Astrocyte of the spinal cord (primary cell): ENCODE measurements around the gene FAM124A.
A peak's percentile ranks its signal among the peaks of the same experiment; 100 is the strongest.

Experiments used
- DNase-seq: peaks from one replicate; pipeline ENCODE4 v3.0.0; 2011; ENCODE audit warnings: low read depth, low spot score
- H3K4me3 ChIP-seq: 2 replicates; pipeline ENCODE4 v1.5.1; 2011; ENCODE audit warnings: low read depth, mild to moderate bottlenecking, low read length, moderate library complexity
- CTCF ChIP-seq: IDR thresholded peaks from 2 replicates; pipeline ENCODE4 v1.5.1; 2012; ENCODE audit warnings: low read depth, mild to moderate bottlenecking, low read length, inconsistent platforms
- in situ Hi-C: cut with HindIII; loops from 2 replicates; pipeline ENCODE4 v1.10.0; 2017; ENCODE audit warnings: low sequenced_read_pairs

The FAM124A gene

DNA sequence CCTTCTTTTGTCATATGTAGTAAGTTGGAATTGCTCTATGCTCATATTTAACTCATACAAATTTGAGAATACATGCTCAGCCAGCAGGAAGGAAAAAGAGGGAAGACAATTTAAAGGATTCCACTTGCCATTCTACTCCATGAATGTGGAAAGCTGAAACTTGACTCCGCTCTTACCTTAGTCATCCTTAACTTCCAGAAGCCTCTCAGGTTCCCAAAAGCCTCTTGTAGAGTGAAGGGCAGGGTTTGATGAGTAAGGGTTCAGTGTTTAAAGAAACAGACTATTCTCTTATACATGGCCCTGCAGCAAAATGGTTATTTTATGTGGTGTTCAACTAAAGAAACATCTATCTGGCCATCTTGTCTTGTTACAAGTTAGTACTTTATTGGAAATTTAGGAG, 27.1 kb downstream of the FAM124A start:
- no peak for TF ChIP-seq CTCF
- in situ Hi-C loops, result no loop called here
- no peak for DNase-seq
- no peak overlapping the region for H3K4me3 ChIP-seq

GRCh38 chr13:51249770-51250741, 27.9 kb downstream of the FAM124A start:
- in situ Hi-C loops, result no loop called here
- no peak overlapping the region for H3K4me3 ChIP-seq
- peak; percentile 48 for TF ChIP-seq CTCF
- DNase-seq, result no peak

- H3K4me3 ChIP-seq, result no peak overlapping the region
- in situ Hi-C loops, result no loop called here
- no peak for DNase-seq
- TF ChIP-seq CTCF, result no peak
Measured at GRCh38 chr13:51251480-51251879, 29.3 kb downstream of the FAM124A start.

- no peak for DNase-seq
- no peak for TF ChIP-seq CTCF
- in situ Hi-C loops, result no loop called here
- H3K4me3 ChIP-seq, result no peak overlapping the region
Measured at GRCh38 chr13:51252954-51253532, 30.8 kb downstream of the FAM124A start.

DNA sequence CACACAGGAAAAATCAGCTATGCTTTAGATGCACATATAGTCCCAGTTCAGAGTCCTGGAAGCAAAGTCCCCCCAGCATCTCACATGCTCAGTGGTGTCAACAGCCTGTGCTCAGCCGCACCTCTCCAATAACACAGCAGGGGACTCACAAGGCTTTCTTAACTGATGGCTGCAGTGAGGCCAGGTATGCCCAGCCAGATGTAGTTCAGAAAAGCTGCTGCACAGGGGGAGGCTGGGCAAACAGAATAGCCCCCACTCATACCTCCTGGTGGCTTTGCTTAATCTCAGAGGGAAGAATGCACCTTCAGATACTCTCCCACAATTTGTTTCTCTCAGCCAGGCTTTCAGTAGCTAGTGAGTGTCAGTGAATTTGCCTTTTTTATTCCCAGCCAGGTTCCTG, 33.4 kb downstream of the FAM124A start:
- no peak for DNase-seq
- in situ Hi-C loops, result no loop called here
- no peak for TF ChIP-seq CTCF
- no peak overlapping the region for H3K4me3 ChIP-seq

DNA sequence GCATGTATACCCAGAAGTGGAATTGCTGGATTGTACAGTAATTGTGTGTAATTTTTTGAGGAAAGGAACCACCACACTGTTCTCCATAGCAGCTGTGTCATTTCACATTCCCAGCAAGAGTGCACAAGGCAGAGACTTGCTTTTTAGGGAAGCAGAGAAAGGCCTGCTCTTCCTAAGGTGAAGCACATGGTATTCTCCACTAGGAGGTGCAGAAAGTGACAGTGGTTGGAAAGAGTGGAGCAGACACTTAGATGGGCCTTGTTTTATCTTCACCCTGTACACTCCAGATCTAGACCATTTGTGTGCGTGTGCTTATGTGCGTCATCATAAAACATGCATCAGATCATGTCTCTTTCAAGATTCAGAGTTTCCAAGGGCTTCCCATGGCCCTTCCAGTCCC, 35.0 kb downstream of the FAM124A start:
- in situ Hi-C loops, result no loop called here
- no peak for TF ChIP-seq CTCF

More for the DNA sequence above, 35.0 kb downstream of the FAM124A start:
- no peak for DNase-seq
- no peak overlapping the region for H3K4me3 ChIP-seq
